ENCODE data around the gene MAPK1.
"Not testable (repeated sequence)": the region's sequence is repeated elsewhere in the genome, so short reads cannot be mapped to it uniquely, and the experiment has no call there.

The MAPK1 gene

GRCh38 chr22:21832291-21833290 is 34.9 kb downstream of the MAPK1 start:
- in situ Hi-C loops (cut with HindIII; ENCODE audit: low sequenced_read_pairs) = no loop called here

GRCh38 chr22:21829523-21829922 is 37.9 kb downstream of the MAPK1 start:
- no peak overlapping the region for H3K4me3 ChIP-seq (ENCODE audit: low read depth, low read length)
- no peak for TF ChIP-seq CTCF (IDR thresholded peaks at IDR 0.05; ENCODE audit: low read depth, low read length, missing control alignments)
- in situ Hi-C loops (cut with HindIII; ENCODE audit: low sequenced_read_pairs) = no loop called here
- no peak for DNase-seq (ENCODE audit: low read depth)

More at GRCh38 chr22:21832291-21833290, 34.9 kb downstream of the MAPK1 start:
- TF ChIP-seq CTCF (IDR thresholded peaks at IDR 0.05; ENCODE audit: low read depth, low read length, missing control alignments) = no peak
- DNase-seq (ENCODE audit: low read depth) = no peak
- H3K4me3 ChIP-seq (ENCODE audit: low read depth, low read length) = no peak overlapping the region

GRCh38 chr22:21828268-21828638 is 39.2 kb downstream of the MAPK1 start:
- no peak for TF ChIP-seq CTCF (IDR thresholded peaks at IDR 0.05; ENCODE audit: low read depth, low read length, missing control alignments)
- DNase-seq (ENCODE audit: low read depth) = no peak
- H3K4me3 ChIP-seq (ENCODE audit: low read depth, low read length) = no peak overlapping the region
- in situ Hi-C loops (cut with HindIII; ENCODE audit: low sequenced_read_pairs) = no loop called here

GRCh38 chr22:21827628-21828267 is 39.7 kb downstream of the MAPK1 start:
- no peak for TF ChIP-seq CTCF (IDR thresholded peaks at IDR 0.05; ENCODE audit: low read depth, low read length, missing control alignments)
- DNase-seq (ENCODE audit: low read depth) = no peak
- H3K4me3 ChIP-seq (ENCODE audit: low read depth, low read length) = no peak overlapping the region
- in situ Hi-C loops (cut with HindIII; ENCODE audit: low sequenced_read_pairs) = no loop called here

GRCh38 chr22:21826204-21826603 is 41.2 kb downstream of the MAPK1 start:
- H3K4me3 ChIP-seq (ENCODE audit: low read depth, low read length) = no peak overlapping the region
- in situ Hi-C loops (cut with HindIII; ENCODE audit: low sequenced_read_pairs) = no loop called here
- no peak for TF ChIP-seq CTCF (IDR thresholded peaks at IDR 0.05; ENCODE audit: low read depth, low read length, missing control alignments)
- no peak for DNase-seq (ENCODE audit: low read depth)

- H3K4me3 ChIP-seq (ENCODE audit: low read depth, low read length); in situ Hi-C loops (cut with HindIII; ENCODE audit: low sequenced_read_pairs); DNase-seq (ENCODE audit: low read depth): not testable (repeated sequence)
Measured at GRCh38 chr22:21824962-21825361, 42.5 kb downstream of the MAPK1 start.

- in situ Hi-C loops (cut with HindIII; ENCODE audit: low sequenced_read_pairs) = no loop called here
Measured at GRCh38 chr22:21824445-21824912, 43.0 kb downstream of the MAPK1 start.

More at GRCh38 chr22:21824445-21824912, 43.0 kb downstream of the MAPK1 start:
- TF ChIP-seq CTCF (IDR thresholded peaks at IDR 0.05; ENCODE audit: low read depth, low read length, missing control alignments) = no peak
- no peak overlapping the region for H3K4me3 ChIP-seq (ENCODE audit: low read depth, low read length)
- no peak for DNase-seq (ENCODE audit: low read depth)

All from astrocyte of the cerebellum (primary cell).